Activated CD4-positive, alpha-beta T cell treated with anti-CD3 and anti-CD28 coated beads for 4 hours (primary cell): ENCODE measurements around the gene GAP43.

Experiments used
- DNase-seq, 2 donors: peaks; one replicate each; pipeline ENCODE4 v3.0.0-alpha.2; 2020

The GAP43 gene

GRCh38 chr3:115627180-115628074, 4.1 kb downstream of the GAP43 start:
- no peak for DNase-seq

- DNase-seq, result no peak
These were observed 4.7 kb downstream of the GAP43 start for GRCh38 chr3:115628075-115628412.

GRCh38 chr3:115630850-115631249, 7.5 kb downstream of the GAP43 start:
- no peak for DNase-seq

GRCh38 chr3:115632026-115632425, 8.7 kb downstream of the GAP43 start:
- DNase-seq, result no peak

- DNase-seq, result no peak
These were observed 10.2 kb downstream of the GAP43 start for GRCh38 chr3:115633467-115633866.

GRCh38 chr3:115634052-115634451, 10.7 kb downstream of the GAP43 start:
- DNase-seq, result no peak

- no peak for DNase-seq
These were observed 12.1 kb downstream of the GAP43 start for GRCh38 chr3:115635406-115635805.

GRCh38 chr3:115638241-115638640, 14.9 kb downstream of the GAP43 start:
- no peak for DNase-seq

GRCh38 chr3:115638991-115639390, 15.7 kb downstream of the GAP43 start:
- no peak for DNase-seq

GRCh38 chr3:115644391-115644790, 21.1 kb downstream of the GAP43 start:
- no peak for DNase-seq

- DNase-seq, result no peak
These were observed 22.8 kb downstream of the GAP43 start for GRCh38 chr3:115646027-115646690.

GRCh38 chr3:115648559-115648958, 25.2 kb downstream of the GAP43 start:
- no peak for DNase-seq

GRCh38 chr3:115651087-115651486, 27.8 kb downstream of the GAP43 start:
- no peak for DNase-seq

GRCh38 chr3:115651599-115651998, 28.3 kb downstream of the GAP43 start:
- no peak for DNase-seq

- no peak for DNase-seq
These were observed 29.4 kb downstream of the GAP43 start for GRCh38 chr3:115652738-115653137.

- no peak for DNase-seq
These were observed 32.5 kb downstream of the GAP43 start for GRCh38 chr3:115655761-115656282.

- DNase-seq, result no peak
These were observed 33.9 kb downstream of the GAP43 start for GRCh38 chr3:115657168-115657567.

- no peak for DNase-seq
These were observed 34.7 kb downstream of the GAP43 start for GRCh38 chr3:115658032-115658336.

GRCh38 chr3:115658337-115659181, 35.2 kb downstream of the GAP43 start:
- DNase-seq, result peak; percentile 62 to 69

GRCh38 chr3:115659253-115660220, 36.2 kb downstream of the GAP43 start:
- no peak for DNase-seq

GRCh38 chr3:115660646-115661337, 37.5 kb downstream of the GAP43 start:
- DNase-seq, result no peak

- no peak for DNase-seq
These were observed 39.0 kb downstream of the GAP43 start for GRCh38 chr3:115662356-115662755.
